HG02678 (cell line): ENCODE results near the gene DGCR8.
"Not testable (repeated sequence)": the region's sequence is repeated elsewhere in the genome, so short reads cannot be mapped to it uniquely, and the experiment has no call there.

Source experiments
- ATAC-seq: cut with Tn5 transposase; IDR thresholded peaks from one replicate; pipeline ENCODE4 v1.9.1; 2021; ENCODE audit warnings: mild to moderate bottlenecking, moderate library complexity; ENCODE audit not compliant: unreplicated experiment

Gene DGCR8

GRCh38 chr22:20065896-20066616, 14.0 kb upstream of the DGCR8 start:
- no peak for ATAC-seq

DNA sequence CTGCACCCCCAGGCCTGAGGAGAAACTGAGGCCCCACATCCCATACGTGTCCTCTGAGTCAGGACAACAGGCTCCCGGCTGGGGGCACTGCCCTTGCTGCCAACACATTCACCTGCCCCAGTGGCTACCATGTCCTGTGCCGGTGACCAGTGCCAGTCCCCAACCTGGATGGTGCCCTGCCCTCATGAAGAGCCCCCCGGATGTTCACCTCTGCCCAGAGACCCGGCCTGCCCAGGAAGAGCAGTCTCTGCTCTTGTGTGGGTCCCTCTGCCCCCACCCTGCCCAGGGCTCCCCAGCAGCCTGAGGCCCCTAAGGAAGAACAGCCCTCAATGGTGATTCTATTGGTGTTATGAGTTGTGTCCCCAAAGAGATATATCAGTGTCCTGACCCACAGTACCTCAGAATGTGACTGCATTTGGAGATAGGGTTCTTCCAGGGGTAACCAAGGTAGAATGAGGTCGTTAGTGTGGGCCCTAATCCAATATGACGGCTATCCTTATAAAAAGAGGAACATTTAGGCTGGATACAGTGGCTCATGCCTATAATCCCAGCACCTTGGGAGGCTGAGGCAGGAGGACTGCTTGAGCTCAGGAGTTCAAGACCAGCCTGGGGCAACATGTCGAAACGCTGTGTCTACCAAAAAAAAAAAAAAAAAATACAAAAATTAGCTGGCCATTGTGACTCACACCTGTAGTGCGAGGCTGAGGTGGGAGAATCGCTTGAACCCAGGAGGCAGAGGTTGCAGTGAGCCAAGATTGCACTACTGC, 13.2 kb upstream of the DGCR8 start:
- no peak for ATAC-seq

GRCh38 chr22:20067384-20067682, 12.7 kb upstream of the DGCR8 start:
- not testable (repeated sequence) for ATAC-seq

DNA sequence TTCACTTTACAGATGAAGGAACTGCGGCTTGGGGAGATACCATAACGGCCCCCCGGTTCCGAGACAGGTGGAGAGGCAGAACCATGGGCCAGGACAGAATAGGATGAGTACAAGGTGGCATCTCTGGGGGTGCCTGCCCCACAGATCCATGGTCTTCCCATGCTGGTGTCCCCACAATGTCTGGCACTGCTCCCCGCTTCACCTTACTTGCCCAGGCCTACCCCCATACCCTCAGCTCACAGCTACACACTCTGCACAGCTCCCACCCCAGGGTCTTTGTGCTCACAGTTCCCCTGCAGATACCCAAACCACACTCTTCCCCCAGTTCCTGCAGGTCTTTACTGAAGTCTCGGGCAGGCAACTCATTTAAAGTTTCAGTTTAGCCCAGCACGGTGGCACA, 11.4 kb upstream of the DGCR8 start:
- ATAC-seq = no peak

- ATAC-seq = no peak
These were observed 10.6 kb upstream of the DGCR8 start for GRCh38 chr22:20069331-20070042.

DNA sequence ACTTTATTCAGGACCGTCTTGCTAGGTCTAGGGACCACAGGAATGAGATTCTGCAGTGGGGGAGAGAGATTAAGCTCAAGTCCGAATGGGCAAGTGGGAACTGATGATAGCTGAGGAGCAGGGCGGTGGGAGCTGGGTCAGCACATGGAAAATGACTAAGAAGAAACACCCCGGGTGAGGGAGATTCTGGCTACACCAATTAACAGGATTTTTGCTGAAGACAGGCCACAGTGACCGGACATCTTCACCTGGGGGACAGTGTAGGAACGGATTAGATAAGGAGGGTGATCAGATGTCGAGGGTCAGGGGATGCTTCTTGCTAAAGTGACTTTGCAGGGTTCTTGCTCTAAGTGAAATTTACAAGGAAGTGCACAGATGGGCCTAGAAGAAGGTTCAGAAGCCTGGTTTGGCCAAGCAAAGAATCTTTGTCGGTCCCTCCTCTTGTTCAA, 8.5 kb upstream of the DGCR8 start:
- ATAC-seq = no peak

GRCh38 chr22:20076627-20077172, 3.3 kb upstream of the DGCR8 start:
- no peak for ATAC-seq

DNA sequence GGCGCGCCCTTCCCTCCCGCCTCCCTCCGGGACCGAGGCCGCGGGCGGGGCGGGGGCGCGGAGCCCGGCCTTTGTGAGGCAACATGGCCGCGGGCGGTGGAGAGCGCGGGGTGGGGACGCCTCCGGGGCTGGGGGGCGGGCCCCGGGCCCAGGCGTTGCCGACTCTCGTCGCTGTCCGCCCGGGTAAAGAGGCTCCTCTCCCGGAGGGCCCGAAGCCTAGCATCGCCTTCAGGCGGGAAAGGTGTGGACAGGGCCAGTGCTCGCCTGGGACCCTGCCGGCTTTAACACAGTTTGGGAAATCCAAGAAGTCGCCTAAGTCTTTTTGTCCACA, 369 bp downstream of the DGCR8 start:
- peak; percentile 62 for ATAC-seq

DNA sequence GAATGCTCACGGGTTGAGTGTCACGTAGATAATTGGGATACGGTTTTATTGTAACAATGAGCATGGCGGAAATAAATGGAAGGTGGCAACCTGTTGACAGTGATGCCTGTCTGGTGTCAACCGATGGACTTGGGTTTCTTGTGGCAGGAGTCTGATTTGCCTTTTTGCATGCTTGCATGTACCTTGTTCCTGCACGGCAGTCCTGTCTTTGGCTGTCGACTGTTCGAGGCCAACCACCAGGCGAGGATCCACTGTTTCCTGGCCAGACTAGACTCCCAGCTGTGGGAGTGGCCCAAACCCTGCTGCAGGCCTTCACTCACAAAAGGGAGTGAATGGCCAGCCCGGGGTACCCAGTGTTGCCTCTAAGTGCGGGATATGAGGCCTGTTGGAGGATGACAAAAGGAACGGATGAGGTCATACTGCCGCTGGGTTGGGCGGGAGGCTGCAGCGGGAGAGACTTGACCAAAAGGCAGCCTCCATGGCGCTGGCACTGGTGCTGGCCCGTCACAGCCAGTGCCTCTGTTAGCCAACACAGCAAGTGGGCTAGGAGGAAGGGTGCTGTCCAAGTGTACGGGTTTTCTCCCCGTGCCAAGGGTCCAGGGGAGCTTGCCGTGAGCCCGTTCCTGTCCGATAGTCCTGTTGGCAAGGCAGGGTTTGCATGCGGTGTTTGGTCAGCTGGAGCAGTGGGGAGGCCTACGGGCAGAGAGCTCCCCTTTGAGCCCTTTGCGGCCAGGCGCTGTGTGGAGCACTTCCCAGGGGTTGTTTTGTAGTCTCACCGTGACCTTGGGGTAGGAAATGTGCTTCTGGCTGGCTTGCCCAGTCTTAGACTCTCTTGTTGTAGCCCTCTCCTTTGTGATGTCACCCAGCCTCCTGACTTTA, 974 bp downstream of the DGCR8 start:
- no peak for ATAC-seq

- no peak for ATAC-seq
These were observed 3.3 kb downstream of the DGCR8 start for GRCh38 chr22:20083157-20083890.

- ATAC-seq = no peak
These were observed 4.0 kb downstream of the DGCR8 start for GRCh38 chr22:20083891-20084546.

GRCh38 chr22:20084547-20085413, 4.7 kb downstream of the DGCR8 start:
- ATAC-seq = no peak

DNA sequence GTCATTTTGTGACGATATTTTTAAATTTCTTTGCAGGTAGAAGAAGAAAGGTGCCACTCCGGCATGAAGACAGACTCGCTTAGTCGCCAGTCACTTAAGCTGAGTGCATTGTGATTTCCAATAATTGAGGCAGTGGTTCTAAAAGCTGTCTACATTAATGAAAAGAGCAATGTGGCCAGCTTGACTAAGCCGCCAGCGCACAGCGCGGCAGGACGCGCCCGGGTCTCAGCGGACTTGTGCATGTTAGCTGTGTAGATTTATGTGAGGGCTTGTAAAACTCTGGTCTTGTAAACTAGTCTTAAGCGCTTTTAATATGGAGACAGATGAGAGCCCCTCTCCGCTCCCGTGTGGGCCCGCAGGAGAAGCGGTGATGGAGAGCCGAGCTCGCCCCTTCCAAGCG, 5.6 kb downstream of the DGCR8 start:
- no peak for ATAC-seq

DNA sequence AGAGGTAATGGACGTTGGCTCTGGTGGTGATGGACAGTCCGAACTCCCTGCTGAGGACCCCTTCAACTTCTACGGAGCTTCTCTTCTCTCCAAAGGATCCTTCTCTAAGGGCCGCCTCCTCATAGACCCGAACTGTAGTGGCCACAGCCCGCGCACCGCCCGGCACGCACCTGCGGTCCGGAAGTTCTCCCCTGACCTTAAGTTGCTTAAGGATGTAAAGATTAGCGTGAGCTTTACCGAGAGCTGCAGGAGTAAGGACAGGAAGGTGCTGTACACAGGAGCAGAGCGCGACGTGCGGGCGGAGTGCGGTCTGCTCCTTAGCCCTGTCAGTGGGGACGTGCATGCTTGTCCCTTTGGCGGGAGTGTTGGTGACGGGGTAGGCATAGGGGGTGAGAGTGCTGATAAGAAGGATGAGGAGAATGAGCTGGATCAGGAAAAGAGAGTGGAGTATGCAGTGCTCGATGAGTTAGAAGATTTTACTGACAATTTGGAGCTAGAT, 6.1 kb downstream of the DGCR8 start:
- no peak for ATAC-seq

DNA sequence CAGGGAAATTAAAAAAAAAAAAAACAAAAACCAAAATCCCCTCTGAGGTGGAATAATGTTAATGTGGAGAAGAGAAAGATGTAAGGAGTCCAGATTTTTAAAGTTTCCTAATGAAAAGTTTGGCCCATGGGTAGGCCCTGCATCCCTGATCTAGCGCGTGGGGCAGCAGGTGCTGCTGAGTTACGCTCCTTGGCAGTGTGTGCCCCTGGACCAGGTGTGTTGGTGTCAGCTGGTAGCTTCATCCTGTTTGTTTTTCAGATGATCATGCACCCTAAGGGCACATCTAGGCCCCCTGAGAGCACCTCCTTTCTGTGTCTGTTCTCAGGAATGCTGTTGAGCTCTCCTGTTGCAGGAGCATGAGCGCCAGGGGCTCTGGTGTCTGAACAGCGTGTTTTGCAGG, 6.7 kb downstream of the DGCR8 start:
- ATAC-seq = no peak

- no peak for ATAC-seq
These were observed 7.5 kb downstream of the DGCR8 start for GRCh38 chr22:20087319-20088262.

DNA sequence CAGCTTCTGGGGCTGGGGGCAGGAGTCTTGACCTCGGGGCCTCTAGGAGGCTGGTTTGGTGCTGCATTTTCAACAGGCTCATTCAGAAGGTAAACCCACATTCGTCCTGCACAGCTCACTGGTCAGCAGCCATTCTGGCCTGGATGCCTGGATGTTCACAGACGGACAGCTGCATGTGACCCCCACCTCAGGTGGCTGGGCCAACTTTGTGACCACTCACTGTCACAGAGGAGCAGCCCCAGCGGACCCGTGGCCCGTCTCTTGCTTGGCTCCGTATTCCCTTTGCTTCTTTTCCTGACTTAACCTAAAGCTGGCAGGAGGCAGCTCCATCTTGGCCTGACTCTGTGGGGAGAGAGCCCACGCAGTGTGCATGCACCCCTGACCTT, 8.2 kb downstream of the DGCR8 start:
- ATAC-seq = no peak
